ENCODE measurements around the gene FBXW8.
"Not testable (repeated sequence)": the region's sequence is repeated elsewhere in the genome, so short reads cannot be mapped to it uniquely, and the experiment has no call there.

FBXW8 gene

GRCh38 chr12:117049295-117049694 is 138.5 kb downstream of the FBXW8 start:
- TF ChIP-seq, protein P1, sequence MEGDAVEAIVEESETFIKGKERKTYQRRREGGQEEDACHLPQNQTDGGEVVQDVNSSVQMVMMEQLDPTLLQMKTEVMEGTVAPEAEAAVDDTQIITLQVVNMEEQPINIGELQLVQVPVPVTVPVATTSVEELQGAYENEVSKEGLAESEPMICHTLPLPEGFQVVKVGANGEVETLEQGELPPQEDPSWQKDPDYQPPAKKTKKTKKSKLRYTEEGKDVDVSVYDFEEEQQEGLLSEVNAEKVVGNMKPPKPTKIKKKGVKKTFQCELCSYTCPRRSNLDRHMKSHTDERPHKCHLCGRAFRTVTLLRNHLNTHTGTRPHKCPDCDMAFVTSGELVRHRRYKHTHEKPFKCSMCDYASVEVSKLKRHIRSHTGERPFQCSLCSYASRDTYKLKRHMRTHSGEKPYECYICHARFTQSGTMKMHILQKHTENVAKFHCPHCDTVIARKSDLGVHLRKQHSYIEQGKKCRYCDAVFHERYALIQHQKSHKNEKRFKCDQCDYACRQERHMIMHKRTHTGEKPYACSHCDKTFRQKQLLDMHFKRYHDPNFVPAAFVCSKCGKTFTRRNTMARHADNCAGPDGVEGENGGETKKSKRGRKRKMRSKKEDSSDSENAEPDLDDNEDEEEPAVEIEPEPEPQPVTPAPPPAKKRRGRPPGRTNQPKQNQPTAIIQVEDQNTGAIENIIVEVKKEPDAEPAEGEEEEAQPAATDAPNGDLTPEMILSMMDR (conservative IDR thresholded peaks at IDR 0.05) = no peak
- H3K27ac ChIP-seq = peak overlapping the region; percentile 16; the same call in 1 of the 2 replicates

DNA sequence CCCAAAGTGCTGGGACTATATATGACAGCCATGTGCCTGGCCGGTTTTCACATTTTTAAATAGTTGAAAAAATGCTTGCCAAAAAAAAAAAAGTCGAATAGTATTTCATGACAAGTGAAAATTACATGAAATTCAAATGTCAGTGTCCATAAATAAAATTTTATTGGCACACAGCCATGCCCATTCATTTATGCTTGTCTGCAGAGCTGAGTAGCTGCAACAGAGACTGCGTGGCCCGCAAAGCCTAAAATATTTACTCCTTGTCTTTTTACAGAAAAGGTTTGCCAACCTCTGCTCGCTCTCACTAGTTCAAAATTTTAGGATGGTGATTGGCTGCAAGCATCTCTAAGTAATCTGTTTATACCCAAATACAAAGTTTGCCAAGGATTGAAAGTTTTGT is 139.3 kb downstream of the FBXW8 start:
- H3K27ac ChIP-seq = peak overlapping the region; percentile 16; the same call in 1 of the 2 replicates
- TF ChIP-seq, protein P1 (conservative IDR thresholded peaks at IDR 0.05) = no peak

DNA sequence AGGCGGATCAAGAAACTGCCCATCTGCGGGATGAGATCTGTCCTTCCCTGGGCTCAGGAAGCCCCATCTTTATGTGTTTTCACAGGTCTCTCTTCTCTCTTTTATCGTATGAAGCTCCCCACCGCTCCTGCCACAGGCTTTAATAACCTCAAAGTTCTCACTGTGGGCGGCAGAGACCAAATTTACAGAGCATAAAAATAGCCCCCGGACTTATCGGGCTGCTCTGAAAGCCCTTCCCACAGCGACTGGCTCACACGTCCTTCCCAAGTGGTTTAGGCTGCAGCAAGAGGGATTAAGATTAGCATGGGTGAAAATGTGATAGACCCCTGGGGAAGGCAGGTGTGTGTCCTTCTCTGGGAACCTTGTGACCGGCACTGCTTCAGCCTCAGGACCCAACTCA is 140.6 kb downstream of the FBXW8 start:
- TF ChIP-seq, protein P1 (conservative IDR thresholded peaks at IDR 0.05) = no peak

GRCh38 chr12:117052386-117053049 is 141.8 kb downstream of the FBXW8 start:
- H3K27ac ChIP-seq = no peak overlapping the region
- TF ChIP-seq, protein P1 (conservative IDR thresholded peaks at IDR 0.05) = no peak

More for the DNA sequence above, 140.6 kb downstream of the FBXW8 start:
- no peak overlapping the region for H3K27ac ChIP-seq

GRCh38 chr12:117053050-117053400 is 142.3 kb downstream of the FBXW8 start:
- TF ChIP-seq, protein P1 (conservative IDR thresholded peaks at IDR 0.05) = no peak
- H3K27ac ChIP-seq = no peak overlapping the region

DNA sequence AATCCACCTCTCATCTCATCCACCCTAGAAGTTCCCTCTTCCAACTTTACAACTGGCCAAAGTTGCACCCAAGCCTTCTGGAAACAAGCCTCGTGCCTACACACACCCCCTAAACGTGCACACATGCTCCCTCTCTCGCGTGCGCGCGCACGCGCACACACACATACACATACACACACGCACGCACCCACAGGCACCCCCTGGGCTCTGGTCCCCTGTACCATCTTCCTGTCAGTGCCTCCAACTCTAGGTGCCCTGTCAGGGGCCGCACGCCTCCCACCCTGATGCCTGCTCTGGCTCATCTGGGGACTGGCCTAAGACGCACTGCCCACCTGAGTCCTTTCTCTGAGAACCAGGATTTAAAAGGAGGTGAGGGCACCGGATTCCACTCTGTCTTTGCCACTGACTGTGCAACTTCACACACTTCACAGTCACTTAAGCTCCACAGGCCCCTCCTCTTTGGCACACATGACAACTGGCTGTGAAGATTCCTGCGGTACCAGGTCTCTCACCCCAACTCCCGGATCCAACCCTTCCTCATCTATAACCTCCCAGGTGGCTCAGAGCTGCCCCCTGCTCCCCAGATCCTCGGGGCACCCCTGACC is 142.9 kb downstream of the FBXW8 start:
- H3K27ac ChIP-seq = no peak overlapping the region
- TF ChIP-seq, protein P1 (conservative IDR thresholded peaks at IDR 0.05) = no peak

DNA sequence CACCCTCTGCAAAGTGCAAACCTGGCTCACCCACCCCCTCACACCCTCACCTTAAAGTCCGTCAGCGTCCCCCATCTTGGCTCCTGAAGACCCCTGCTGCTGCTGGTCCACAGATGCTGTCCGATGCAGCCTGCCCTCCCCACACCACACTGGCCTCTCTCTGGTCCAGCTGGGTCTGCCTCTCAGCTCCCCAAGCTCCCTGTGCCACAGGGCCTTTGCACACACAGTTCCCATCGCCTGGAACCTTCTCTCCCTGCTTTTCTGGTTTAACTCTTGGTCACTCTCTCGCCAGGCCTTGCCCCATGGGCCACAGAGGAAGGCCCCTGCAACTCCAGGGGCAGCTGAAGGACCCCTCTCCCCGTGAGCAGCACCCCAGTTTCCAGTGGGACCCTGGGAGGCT is 143.5 kb downstream of the FBXW8 start:
- TF ChIP-seq, protein P1 (conservative IDR thresholded peaks at IDR 0.05) = no peak
- no peak overlapping the region for H3K27ac ChIP-seq

DNA sequence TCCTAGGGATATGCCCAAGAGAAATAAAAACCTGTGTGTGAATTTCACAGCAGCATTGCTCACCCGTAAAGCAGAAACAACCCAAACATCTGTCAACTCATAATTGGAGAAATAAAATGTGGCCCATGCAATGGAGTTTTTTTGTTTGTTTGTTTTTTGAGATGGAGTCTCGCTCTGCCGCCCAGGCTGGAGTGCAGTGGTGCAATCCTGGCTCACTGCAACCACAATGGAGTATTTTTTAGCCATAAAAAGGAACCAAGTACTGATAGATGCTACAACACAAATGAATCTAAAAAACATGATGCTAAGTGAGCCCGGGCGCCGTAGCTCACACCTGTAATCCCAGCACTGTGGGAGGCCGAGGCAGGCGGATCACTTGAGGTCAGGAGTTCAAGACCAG is 146.9 kb downstream of the FBXW8 start:
- H3K27ac ChIP-seq = not testable (repeated sequence)

All from VCaP (cell line).